Kidney (tissue), 14 donors: Measurements from ENCODE around the gene SPAG4. TPM values are rescaled to one million over a fixed set of nuclear protein-coding genes. Genes with fewer than 3 reads are reported as not detected.

Experiments
- DNase-seq, 5 donors: peaks; one replicate each; pipeline ENCODE4 v3.0.0-alpha.2; 2013 to 2020
- FAIRE-seq: peaks from 2 replicates; lab custom pipeline; 2012; peaks lifted over from hg19 to GRCh38; lab: Jason Lieb, UNC
- H3K27ac ChIP-seq, 2 donors: one replicate each; pipeline ENCODE4 v1.7.0; 2013; ENCODE audit warnings: low read depth in 2 of 2, low read length in 2 of 2, inconsistent platforms in 1 of 2
- H3K27me3 ChIP-seq: one replicate; pipeline ENCODE4 v1.7.1; 2013; ENCODE audit warnings: low read length, inconsistent platforms; ENCODE audit not compliant: control insufficient read depth, insufficient read depth
- H3K36me3 ChIP-seq, 3 donors: one replicate each; pipeline versions ENCODE4 v1.7.0 to v1.7.1; 2013; ENCODE audit warnings: low read length in 3 of 3, control low read depth in 1 of 3, inconsistent platforms in 1 of 3; ENCODE audit not compliant: insufficient read depth in 3 of 3, control insufficient read depth in 2 of 3
- H3K4me1 ChIP-seq, 3 donors: one replicate each; pipeline versions ENCODE4 v1.7.0 to v1.7.1; 2013; ENCODE audit warnings: low read length in 3 of 3, inconsistent platforms in 1 of 3, low read depth in 1 of 3; ENCODE audit not compliant: control insufficient read depth in 2 of 3, insufficient read depth in 2 of 3
- H3K4me3 ChIP-seq, 3 donors: one replicate each; pipeline versions ENCODE4 v1.7.0 to v1.8.1; 2013; ENCODE audit warnings: low read length in 3 of 3, control low read depth in 1 of 3, inconsistent platforms in 1 of 3
- H3K9ac ChIP-seq, 3 donors: one replicate each; pipeline versions ENCODE4 v1.7.0 to v1.7.1; 2013; ENCODE audit warnings: low read length in 3 of 3, control low read depth in 1 of 3, inconsistent platforms in 1 of 3
- H3K9me3 ChIP-seq, 3 donors: one replicate each; pipeline versions ENCODE4 v1.7.0 to v1.7.1; 2013; ENCODE audit warnings: low read length in 3 of 3, control low read depth in 1 of 3, inconsistent platforms in 1 of 3; ENCODE audit not compliant: control insufficient read depth in 2 of 3, insufficient read depth in 1 of 3
- CTCF ChIP-seq: IDR thresholded peaks from 3 replicates; pipeline ENCODE4 v1.5.1; 2012; ENCODE audit warnings: mild to moderate bottlenecking, moderate library complexity, borderline replicate concordance; ENCODE audit not compliant: insufficient read depth; ENCODE audit errors: extremely low read depth
- intact Hi-C: fragments of 100-400 bp; cut with DNase I; formaldehyde crosslinking; loops from one replicate; pipeline ENCODE4 v1.11.1; 2022
- polyA plus RNA-seq: library from polyadenylated mRNA; stranded (reverse); fragments of 350-450 nt; fragmentation: Illumina TruSeq; extraction: RNeasy Lipid Tissue Mini Kit (QIAGEN cat#74804); gene quantifications from one replicate; pipeline ENCODE4 v1.2.3, GENCODE V29; 2014; ENCODE audit warnings: low read depth, low replicate concordance; ENCODE audit not compliant: insufficient read depth
- total RNA-seq: library from RNA; stranded (reverse); fragmentation: NEBNext Ultra II Directional; extraction: Animal tissue kit (Norgen Biotek cat#: 25700); gene quantifications from one replicate; pipeline ENCODE4 v1.2.1, GENCODE V29; 2021
- donor health status: control.
- donor health status: control.
- donor health status: control.
- donor health status: control.
- donor health status: control.
- donor health status: DM: yes; HTN: yes; CAD: no.
- donor health status: Normal renal cell carcinoma (clear cell type).

The SPAG4 gene
- total and polyA plus RNA-seq, 2 donors from 2014 or later: 13.1 to 16.0 TPM

DNA sequence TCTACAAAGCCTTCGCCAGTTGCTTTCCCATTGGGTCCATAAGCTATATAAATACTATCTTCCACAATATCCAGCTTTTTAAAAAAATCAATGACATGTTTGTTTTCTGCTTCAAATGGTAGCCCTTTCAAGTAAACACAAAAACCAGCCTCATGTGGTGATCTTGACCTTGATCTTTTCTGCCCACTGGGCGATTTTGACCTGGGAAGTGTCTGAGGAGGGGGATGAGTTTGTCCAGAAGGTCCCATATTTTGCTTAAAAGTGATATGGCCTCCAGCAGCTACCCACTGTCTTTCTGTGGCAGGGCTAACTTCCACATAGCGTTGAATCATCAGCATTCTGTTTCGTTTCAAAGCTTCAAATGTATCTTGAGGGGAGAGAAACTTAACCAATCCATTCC, 38.3 kb downstream of the SPAG4 start:
- peaks cover 13 to 25% (median 21%) of the 10 kb centered on the region in 3 donors for H3K36me3 ChIP-seq
- H3K27ac ChIP-seq: no peak overlapping the region
- no peak overlapping the region for H3K9ac ChIP-seq
- no peaks in the 10 kb centered on the region for H3K4me1 ChIP-seq
- H3K4me3 ChIP-seq: no peak overlapping the region
- H3K27me3 ChIP-seq: no peaks in the 10 kb centered on the region
- intact Hi-C loops: no loop called here
- FAIRE-seq (no peak), DNase-seq (no peak)
- no peaks in the 10 kb centered on the region for H3K9me3 ChIP-seq
- TF ChIP-seq CTCF: no peak

GRCh38 chr20:35654415-35654814, 38.8 kb downstream of the SPAG4 start:
- Histone ChIP-seq H3K4me1 (no peaks in the 10 kb centered on the region), H3K36me3 (peaks cover 13 to 25% (median 20%) of the 10 kb centered on the region in 3 donors), H3K27me3 (no peaks in the 10 kb centered on the region), H3K4me3 (no peak overlapping the region), H3K9me3 (no peaks in the 10 kb centered on the region), H3K9ac (no peak overlapping the region), H3K27ac (no peak overlapping the region)
- no peak for FAIRE-seq
- TF ChIP-seq CTCF: no peak
- intact Hi-C loops: no loop called here
- DNase-seq: no peak

- no peak for FAIRE-seq
- no peaks in the 10 kb centered on the region for H3K9me3 ChIP-seq
- peaks cover 0 to 19% (median 3%) of the 10 kb centered on the region in 3 donors for H3K4me1 ChIP-seq
- DNase-seq: no peak
- no peaks in the 10 kb centered on the region for H3K27me3 ChIP-seq
- no peak overlapping the region for H3K9ac ChIP-seq
- TF ChIP-seq CTCF: no peak
- H3K36me3 ChIP-seq: peaks cover 9 to 25% (median 17%) of the 10 kb centered on the region in 3 donors
- H3K27ac ChIP-seq: no peak overlapping the region
- intact Hi-C loops: no loop called here
- H3K4me3 ChIP-seq: no peak overlapping the region
Measured at GRCh38 chr20:35657271-35657670, 41.6 kb downstream of the SPAG4 start.
